CD14-positive monocyte (primary cell): ENCODE data around the gene STK39. TPM values are rescaled to one million over a fixed set of nuclear protein-coding genes. Genes with fewer than 3 reads are reported as not detected.
A peak's percentile ranks its signal among the peaks of the same experiment; 100 is the strongest.

Source experiments
- DNase-seq, 3 donors: peaks; one replicate each; pipeline ENCODE4 v3.0.0-alpha.2; 2011 to 2022
- H2AFZ ChIP-seq: 2 replicates; pipeline ENCODE4 v1.6.0; 2012; ENCODE audit warnings: mild to moderate bottlenecking, low read depth, low read length, inconsistent platforms; ENCODE audit not compliant: insufficient read depth, poor library complexity, severe bottlenecking
- H3K27ac ChIP-seq, 2 donors: 1 replicate in 1 of 2; 2 replicates in 1 of 2; pipeline ENCODE4 v1.5.1; 2012 to 2013; ENCODE audit warnings: low read length in 2 of 2, control low read depth in 1 of 2, inconsistent platforms in 1 of 2, low read depth in 1 of 2, mild to moderate bottlenecking in 1 of 2
- H3K27me3 ChIP-seq, 2 donors: one replicate each; pipeline versions ENCODE4 v1.6.0 to v1.6.1; 2011 to 2013; ENCODE audit warnings: low read length in 2 of 2; ENCODE audit not compliant: control insufficient read depth in 2 of 2, insufficient read depth in 2 of 2
- H3K36me3 ChIP-seq, 2 donors: replicated peaks in 1 of 2; 1 replicate in 1 of 2; 2 replicates in 1 of 2; pipeline versions ENCODE4 v1.5.1 to v1.6.1; 2012 to 2013; ENCODE audit warnings: low read length in 2 of 2, control low read depth in 1 of 2, inconsistent platforms in 1 of 2, mild to moderate bottlenecking in 1 of 2; ENCODE audit not compliant: insufficient read depth in 2 of 2, control insufficient read depth in 1 of 2
- H3K4me1 ChIP-seq, 2 donors: 1 replicate in 1 of 2; 2 replicates in 1 of 2; pipeline versions ENCODE4 v1.5.1 to v1.6.1; 2012 to 2013; ENCODE audit warnings: low read length in 2 of 2, control low read depth in 1 of 2, inconsistent platforms in 1 of 2, mild to moderate bottlenecking in 1 of 2, moderate library complexity in 1 of 2; ENCODE audit not compliant: insufficient read depth in 2 of 2, control insufficient read depth in 1 of 2
- H3K4me2 ChIP-seq: replicated peaks from 2 replicates; pipeline ENCODE3; 2012; ENCODE audit warnings: low read length, moderate library complexity, mild to moderate bottlenecking; ENCODE audit not compliant: poor library complexity, severe bottlenecking; ENCODE audit errors: extremely low read depth
- H3K4me3 ChIP-seq, 3 experiments: fragments of 200-600 bp in 1 of 3; sonication (generic) in 1 of 3; replicated peaks in 1 of 3; 1 replicate in 2 of 3; 2 replicates in 1 of 3; pipeline ENCODE4 v1.5.1; 2011 to 2013; ENCODE audit warnings: low read length in 3 of 3, mild to moderate bottlenecking in 3 of 3, control low read depth in 2 of 3, low read depth in 2 of 3, inconsistent platforms in 1 of 3, moderate library complexity in 1 of 3
- H3K79me2 ChIP-seq: 2 replicates; pipeline ENCODE4 v1.6.0; 2012; ENCODE audit warnings: mild to moderate bottlenecking, control low read depth, inconsistent platforms, low read length, moderate library complexity; ENCODE audit not compliant: insufficient read depth
- H3K9ac ChIP-seq: 2 replicates; pipeline ENCODE4 v1.6.0; 2017; ENCODE audit warnings: low read length, mild to moderate bottlenecking; ENCODE audit not compliant: insufficient read depth, poor library complexity, severe bottlenecking
- H3K9me3 ChIP-seq, 2 donors: replicated peaks in 1 of 2; 1 replicate in 1 of 2; 2 replicates in 1 of 2; pipeline versions ENCODE4 v1.5.1 to v1.6.1; 2012 to 2013; ENCODE audit warnings: low read length in 2 of 2, control low read depth in 1 of 2; ENCODE audit not compliant: control insufficient read depth in 1 of 2, insufficient read depth in 1 of 2
- H4K20me1 ChIP-seq: 2 replicates; pipeline ENCODE4 v1.6.0; 2012; ENCODE audit warnings: mild to moderate bottlenecking, low read length, control low read depth, moderate library complexity; ENCODE audit not compliant: insufficient read depth
- H3K27ac Mint-ChIP-seq, 7 donors: one replicate each; pipeline ENCODE4 v1.8.0; 2020; ENCODE audit warnings: mild to moderate bottlenecking in 7 of 7, mixed read lengths in 7 of 7, moderate library complexity in 6 of 7, inconsistent platforms in 2 of 7
- H3K27me3 Mint-ChIP-seq, 3 donors: one replicate each; pipeline ENCODE4 v1.8.0; 2021 to 2022; ENCODE audit warnings: low read depth in 3 of 3, mild to moderate bottlenecking in 3 of 3, mixed read lengths in 3 of 3, moderate library complexity in 3 of 3, inconsistent platforms in 1 of 3
- H3K36me3 Mint-ChIP-seq, 2 donors: one replicate each; pipeline ENCODE4 v1.8.0; 2020; ENCODE audit warnings: mixed read lengths in 2 of 2, inconsistent platforms in 1 of 2, mild to moderate bottlenecking in 1 of 2
- H3K4me1 Mint-ChIP-seq: one replicate; pipeline ENCODE4 v1.8.0; 2020; ENCODE audit warnings: mild to moderate bottlenecking, mixed read lengths
- H3K4me3 Mint-ChIP-seq, 2 donors: one replicate each; pipeline ENCODE4 v1.8.0; 2020; ENCODE audit warnings: mild to moderate bottlenecking in 2 of 2, mixed read lengths in 2 of 2, moderate library complexity in 1 of 2
- H3K9me3 Mint-ChIP-seq, 7 donors: one replicate each; pipeline ENCODE4 v1.8.0; 2020 to 2022; ENCODE audit warnings: mixed read lengths in 7 of 7, mild to moderate bottlenecking in 6 of 7, moderate library complexity in 6 of 7, inconsistent platforms in 2 of 7
- WGBS: methylation state at CpG from one replicate; pipeline ENCODE4 v1.1.5; 2013; ENCODE audit warnings: missing lambda C conversion rate; ENCODE audit not compliant: insufficient coverage; 5-methylcytosine and 5-hydroxymethylcytosine counted together
- intact Hi-C, 2 donors: fragments of 100-400 bp; cut with micrococcal nuclease; formaldehyde crosslinking; loops; one replicate each; pipeline versions ENCODE4 v1.15.0 to v1.15.1; 2023
- polyA plus RNA-seq, 3 donors: library from polyadenylated mRNA; depleted of rRNA in 1 of 3; unstranded in 2 of 3; stranded (reverse) in 1 of 3; fragments of 300-500 nt in 2 of 3; fragments of >200 nt in 1 of 3; fragmentation: Illumina TruSeq in 2 of 3; gene quantifications; 1 replicate in 2 of 3; 2 replicates in 1 of 3; pipeline ENCODE4 v1.2.3, GENCODE V29; 2012 to 2021
- TF ChIP-seq, protein P1 (sequence below): fragments of 200-600 bp; IDR thresholded peaks from one replicate; pipeline ENCODE4 v1.8.0; 2022; ENCODE audit warnings: antibody characterized with exemption, mild to moderate bottlenecking

Gene STK39
- polyA plus RNA-seq, 3 donors: 1.2 to 2.7 (median 2.6) TPM

DNA sequence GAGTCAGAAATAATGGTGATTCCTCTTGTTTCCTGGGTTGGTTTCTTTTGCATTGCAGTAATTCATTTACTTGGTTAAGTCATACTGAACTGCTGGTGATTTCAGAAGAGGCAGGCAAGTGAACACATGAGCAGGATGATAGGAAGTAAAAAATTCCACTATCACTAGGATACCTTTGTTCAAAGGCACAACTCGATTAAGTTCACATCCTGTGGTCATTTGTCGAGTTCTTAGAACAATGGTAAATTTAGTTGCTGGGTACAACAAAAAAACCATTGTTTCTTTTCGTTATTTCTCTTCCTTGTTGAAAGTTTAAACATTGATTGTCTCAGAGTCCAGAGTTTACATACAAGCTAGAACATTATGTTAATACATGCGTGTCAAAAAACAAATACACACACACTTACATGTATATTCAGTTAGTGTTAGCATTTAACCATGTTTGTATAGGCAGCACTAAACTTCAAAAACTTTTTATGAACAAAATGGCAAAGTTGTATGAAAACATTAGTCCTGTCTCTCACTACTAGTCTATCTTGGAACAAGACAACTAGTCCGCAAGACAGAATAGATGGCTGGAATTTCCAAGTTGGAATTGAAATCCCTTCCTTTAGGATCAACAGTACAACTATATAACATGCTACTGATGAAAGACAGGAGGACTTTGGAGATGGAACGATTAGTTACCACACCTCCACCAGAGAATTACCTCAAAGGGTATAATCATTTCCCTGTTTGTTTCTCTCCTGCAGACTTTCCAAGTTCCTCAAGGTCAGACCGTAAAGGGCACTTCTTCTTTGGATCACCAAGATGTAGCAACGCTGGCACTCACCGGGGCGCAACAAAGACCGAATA is 26.2 kb downstream of the STK39 start:
- peaks cover 3% of the 10 kb centered on the region for H4K20me1 ChIP-seq
- peaks cover 60% of the 10 kb centered on the region for H3K79me2 ChIP-seq
- H3K4me3 ChIP-seq: no peak overlapping the region
- Mint-ChIP-seq H3K4me3 (no peak overlapping the region), H3K27ac (peak overlapping the region in 1 of 7 donors; percentile 23), H3K27me3 (no peaks in the 10 kb centered on the region), H3K36me3 (peaks cover 8 to 12% of the 10 kb centered on the region in 2 donors), H3K9me3 (no peaks in the 10 kb centered on the region), H3K4me1 (peaks cover 46% of the 10 kb centered on the region)
- no peak overlapping the region for H3K4me2 ChIP-seq
- no peaks in the 10 kb centered on the region for H3K27me3 ChIP-seq
- H3K9ac ChIP-seq: no peak overlapping the region
- no peak overlapping the region for H2AFZ ChIP-seq
- no peaks in the 10 kb centered on the region for H3K36me3 ChIP-seq
- no peak overlapping the region for H3K27ac ChIP-seq
- no peaks in the 10 kb centered on the region for H3K9me3 ChIP-seq
- peaks cover 23 to 26% of the 10 kb centered on the region in 2 donors for H3K4me1 ChIP-seq
- TF ChIP-seq, protein P1, sequence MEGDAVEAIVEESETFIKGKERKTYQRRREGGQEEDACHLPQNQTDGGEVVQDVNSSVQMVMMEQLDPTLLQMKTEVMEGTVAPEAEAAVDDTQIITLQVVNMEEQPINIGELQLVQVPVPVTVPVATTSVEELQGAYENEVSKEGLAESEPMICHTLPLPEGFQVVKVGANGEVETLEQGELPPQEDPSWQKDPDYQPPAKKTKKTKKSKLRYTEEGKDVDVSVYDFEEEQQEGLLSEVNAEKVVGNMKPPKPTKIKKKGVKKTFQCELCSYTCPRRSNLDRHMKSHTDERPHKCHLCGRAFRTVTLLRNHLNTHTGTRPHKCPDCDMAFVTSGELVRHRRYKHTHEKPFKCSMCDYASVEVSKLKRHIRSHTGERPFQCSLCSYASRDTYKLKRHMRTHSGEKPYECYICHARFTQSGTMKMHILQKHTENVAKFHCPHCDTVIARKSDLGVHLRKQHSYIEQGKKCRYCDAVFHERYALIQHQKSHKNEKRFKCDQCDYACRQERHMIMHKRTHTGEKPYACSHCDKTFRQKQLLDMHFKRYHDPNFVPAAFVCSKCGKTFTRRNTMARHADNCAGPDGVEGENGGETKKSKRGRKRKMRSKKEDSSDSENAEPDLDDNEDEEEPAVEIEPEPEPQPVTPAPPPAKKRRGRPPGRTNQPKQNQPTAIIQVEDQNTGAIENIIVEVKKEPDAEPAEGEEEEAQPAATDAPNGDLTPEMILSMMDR: no peak
- no peak for DNase-seq
- WGBS: 42% methylated on average over 4 of the region's 11 CpGs
- intact Hi-C loops: no loop called here

GRCh38 chr2:168217920-168218319 is 29.5 kb downstream of the STK39 start:
- Mint-ChIP-seq H3K9me3 (no peaks in the 10 kb centered on the region), H3K4me1 (peaks cover 24% of the 10 kb centered on the region), H3K36me3 (peaks cover 10 to 15% of the 10 kb centered on the region in 2 donors), H3K27ac (no peak overlapping the region), H3K27me3 (no peaks in the 10 kb centered on the region), H3K4me3 (no peak overlapping the region)
- H3K79me2 ChIP-seq: peaks cover 74% of the 10 kb centered on the region
- H2AFZ ChIP-seq: no peak overlapping the region
- H3K4me1 ChIP-seq: peaks cover 17 to 18% of the 10 kb centered on the region in 2 donors
- DNase-seq: no peak
- 80% methylated on average over 1 of the region's 2 CpGs for WGBS
- H3K27ac ChIP-seq: no peak overlapping the region
- no peak overlapping the region for H3K4me3 ChIP-seq
- H3K9me3 ChIP-seq: no peaks in the 10 kb centered on the region
- no peaks in the 10 kb centered on the region for H3K27me3 ChIP-seq
- H4K20me1 ChIP-seq: peaks cover 3% of the 10 kb centered on the region
- intact Hi-C loops: no loop called here
- H3K36me3 ChIP-seq: no peaks in the 10 kb centered on the region
- TF ChIP-seq, protein P1: no peak
- H3K4me2 ChIP-seq: no peak overlapping the region
- H3K9ac ChIP-seq: no peak overlapping the region
